GM18907 (cell line): ENCODE measurements around the gene UNC5B.
"Not testable (repeated sequence)": the region's sequence is repeated elsewhere in the genome, so short reads cannot be mapped to it uniquely, and the experiment has no call there.

Experiments used
- ATAC-seq: cut with Tn5 transposase; IDR thresholded peaks from one replicate; pipeline ENCODE4 v1.9.1; 2021; ENCODE audit warnings: mild to moderate bottlenecking, moderate library complexity; ENCODE audit not compliant: unreplicated experiment

Gene UNC5B

GRCh38 chr10:71295641-71296040, 83.3 kb downstream of the UNC5B start:
- ATAC-seq: no peak

GRCh38 chr10:71296086-71296485, 83.7 kb downstream of the UNC5B start:
- no peak for ATAC-seq

- not testable (repeated sequence) for ATAC-seq
Measured at GRCh38 chr10:71296811-71297210, 84.4 kb downstream of the UNC5B start.

GRCh38 chr10:71297343-71297742, 85.0 kb downstream of the UNC5B start:
- ATAC-seq: no peak

GRCh38 chr10:71299071-71299785, 86.9 kb downstream of the UNC5B start:
- no peak for ATAC-seq

GRCh38 chr10:71300555-71301370, 88.4 kb downstream of the UNC5B start:
- ATAC-seq: no peak

- no peak for ATAC-seq
Measured at GRCh38 chr10:71301371-71301916, 89.1 kb downstream of the UNC5B start.

- ATAC-seq: no peak
Measured at GRCh38 chr10:71302451-71302850, 90.1 kb downstream of the UNC5B start.

- ATAC-seq: no peak
Measured at GRCh38 chr10:71302874-71303568, 90.7 kb downstream of the UNC5B start.

- no peak for ATAC-seq
Measured at GRCh38 chr10:71303569-71303907, 91.2 kb downstream of the UNC5B start.

- no peak for ATAC-seq
Measured at GRCh38 chr10:71304914-71305313, 92.5 kb downstream of the UNC5B start.

- no peak for ATAC-seq
Measured at GRCh38 chr10:71306979-71307378, 94.6 kb downstream of the UNC5B start.

GRCh38 chr10:71307469-71308085, 95.2 kb downstream of the UNC5B start:
- no peak for ATAC-seq

GRCh38 chr10:71308244-71308643, 95.9 kb downstream of the UNC5B start:
- ATAC-seq: no peak

- ATAC-seq: no peak
Measured at GRCh38 chr10:71308985-71309384, 96.6 kb downstream of the UNC5B start.

GRCh38 chr10:71309919-71310318, 97.5 kb downstream of the UNC5B start:
- no peak for ATAC-seq

GRCh38 chr10:71312220-71312619, 99.8 kb downstream of the UNC5B start:
- ATAC-seq: no peak

- ATAC-seq: no peak
Measured at GRCh38 chr10:71312811-71313789, 100.7 kb downstream of the UNC5B start.

GRCh38 chr10:71314028-71314693, 101.8 kb downstream of the UNC5B start:
- no peak for ATAC-seq
